Karpas-422 (cell line): ENCODE results near the gene ALDH9A1. TPM values are rescaled to one million over a fixed set of nuclear protein-coding genes. Genes with fewer than 3 reads are reported as not detected.

Source experiments
- total RNA-seq: library from RNA; depleted of rRNA; stranded (reverse); fragments of >200 nt; shearing (Covaris generic); gene quantifications from 2 replicates; pipeline ENCODE4 v1.2.3, GENCODE V29; 2014; ENCODE audit warnings: low replicate concordance; rRNA removed

Gene ALDH9A1
- total RNA-seq, 1 experiment from 2014 or later: 45.1 TPM

Other genes starting within 250 kb of the ALDH9A1 start
- gene LRRC52, start 154.6 kb downstream of the ALDH9A1 start, total RNA-seq: not detected in 2 replicates
- 40.7 and 44.8 TPM in 2 replicates for gene MGST3, start 67.3 kb downstream of the ALDH9A1 start, total RNA-seq
- 40.2 and 103 TPM in 2 replicates for gene TMCO1, start 70.3 kb upstream of the ALDH9A1 start, total RNA-seq
- 67.9 and 109 TPM in 2 replicates for gene UCK2, start 129.1 kb upstream of the ALDH9A1 start, total RNA-seq